ENCODE measurements around the gene DALRD3.

DNA sequence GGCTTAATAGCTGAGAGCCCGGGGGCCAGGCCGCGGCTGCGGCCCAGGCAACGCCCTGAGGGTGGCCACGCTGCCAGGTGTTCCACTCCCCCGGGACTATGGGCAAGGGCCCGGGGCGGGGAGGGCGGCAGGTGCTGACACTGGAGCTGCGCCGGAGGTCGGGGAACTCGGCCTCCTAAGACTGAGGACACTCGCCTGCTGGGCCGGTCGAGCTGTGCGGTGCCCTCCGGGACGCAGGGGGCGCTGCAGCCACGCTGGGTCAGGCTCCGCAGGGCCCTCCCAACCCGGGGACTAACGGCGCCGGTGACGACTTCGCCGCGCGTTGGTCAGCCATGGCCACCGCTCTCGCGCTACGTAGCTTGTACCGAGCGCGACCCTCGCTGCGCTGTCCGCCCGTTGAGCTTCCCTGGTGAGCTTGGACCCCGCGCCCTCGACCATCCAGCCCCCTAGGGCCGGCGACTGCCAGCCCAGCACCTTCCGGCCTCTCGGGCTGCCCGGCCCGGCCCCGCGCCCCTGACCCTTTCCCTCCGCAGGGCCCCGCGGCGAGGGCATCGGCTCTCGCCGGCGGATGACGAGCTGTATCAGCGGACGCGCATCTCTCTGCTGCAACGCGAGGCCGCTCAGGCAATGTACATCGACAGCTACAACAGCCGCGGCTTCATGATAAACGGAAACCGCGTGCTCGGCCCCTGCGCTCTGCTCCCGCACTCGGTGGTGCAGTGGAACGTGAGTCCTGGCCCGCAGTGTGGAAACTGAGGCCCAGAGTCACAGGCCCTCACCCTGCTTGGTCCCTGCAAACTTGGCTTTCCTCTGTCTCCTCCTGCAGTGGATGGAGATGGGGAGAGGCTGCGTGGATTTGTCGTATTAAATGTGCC is 3.7 kb upstream of the DALRD3 start, which contains the start of gene NDUFAF3:
- TF ChIP-seq, protein P1, sequence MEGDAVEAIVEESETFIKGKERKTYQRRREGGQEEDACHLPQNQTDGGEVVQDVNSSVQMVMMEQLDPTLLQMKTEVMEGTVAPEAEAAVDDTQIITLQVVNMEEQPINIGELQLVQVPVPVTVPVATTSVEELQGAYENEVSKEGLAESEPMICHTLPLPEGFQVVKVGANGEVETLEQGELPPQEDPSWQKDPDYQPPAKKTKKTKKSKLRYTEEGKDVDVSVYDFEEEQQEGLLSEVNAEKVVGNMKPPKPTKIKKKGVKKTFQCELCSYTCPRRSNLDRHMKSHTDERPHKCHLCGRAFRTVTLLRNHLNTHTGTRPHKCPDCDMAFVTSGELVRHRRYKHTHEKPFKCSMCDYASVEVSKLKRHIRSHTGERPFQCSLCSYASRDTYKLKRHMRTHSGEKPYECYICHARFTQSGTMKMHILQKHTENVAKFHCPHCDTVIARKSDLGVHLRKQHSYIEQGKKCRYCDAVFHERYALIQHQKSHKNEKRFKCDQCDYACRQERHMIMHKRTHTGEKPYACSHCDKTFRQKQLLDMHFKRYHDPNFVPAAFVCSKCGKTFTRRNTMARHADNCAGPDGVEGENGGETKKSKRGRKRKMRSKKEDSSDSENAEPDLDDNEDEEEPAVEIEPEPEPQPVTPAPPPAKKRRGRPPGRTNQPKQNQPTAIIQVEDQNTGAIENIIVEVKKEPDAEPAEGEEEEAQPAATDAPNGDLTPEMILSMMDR (IDR thresholded peaks at IDR 0.05; ENCODE audit: insufficient read depth, low read depth, low read length) = peak; percentile 56
- no peak for TF ChIP-seq EZH2 (IDR thresholded peaks at IDR 0.05; ENCODE audit: insufficient read depth, low read length)

Data from astrocyte (in vitro differentiated cells and primary cell).